CD8-positive, alpha-beta memory T cell (primary cell): Measurements from ENCODE around the gene SHROOM2. TPM values are rescaled to one million over a fixed set of nuclear protein-coding genes. Genes with fewer than 3 reads are reported as not detected.

Experiments
- CTCF ChIA-PET: fragments of 350-600 bp; sonication (Branson Sonifier 250); formaldehyde crosslinking; loops from one replicate; lab custom pipeline; 2021; ENCODE audit warnings: antibody characterized with exemption; lab: Charles Lee
- POLR2A ChIA-PET: fragments of 350-600 bp; sonication (Branson Sonifier 250); formaldehyde crosslinking; loops from one replicate; lab custom pipeline; 2021; ENCODE audit warnings: antibody characterized with exemption; lab: Charles Lee
- DNase-seq, 5 donors: peaks; one replicate each; pipeline versions ENCODE4 v3.0.0 to v3.0.0-alpha.2; 2020 to 2022; ENCODE audit warnings: mixed read lengths in 1 of 5
- H3K27ac ChIP-seq: one replicate; pipeline ENCODE4 v1.7.0; 2013; ENCODE audit warnings: low read depth, mild to moderate bottlenecking, low read length, moderate library complexity
- H3K27me3 ChIP-seq: 2 replicates; pipeline ENCODE4 v1.7.0; 2013; ENCODE audit warnings: low read length, mild to moderate bottlenecking; ENCODE audit not compliant: insufficient read depth, poor library complexity, severe bottlenecking
- H3K36me3 ChIP-seq: 2 replicates; pipeline ENCODE4 v1.7.0; 2013; ENCODE audit warnings: mild to moderate bottlenecking, low read length, moderate library complexity; ENCODE audit not compliant: insufficient read depth
- H3K4me1 ChIP-seq: 2 replicates; pipeline ENCODE4 v1.7.0; 2013; ENCODE audit warnings: mild to moderate bottlenecking, low read length, moderate library complexity; ENCODE audit not compliant: insufficient read depth
- H3K4me3 ChIP-seq: 2 replicates; pipeline ENCODE4 v1.7.0; 2013; ENCODE audit warnings: mild to moderate bottlenecking, low read length
- H3K9me3 ChIP-seq: 2 replicates; pipeline ENCODE4 v1.7.0; 2013; ENCODE audit warnings: mild to moderate bottlenecking, low read length
- H3K27ac Mint-ChIP-seq, 8 donors: one replicate each; pipeline ENCODE4 v1.8.0; 2020 to 2021; ENCODE audit warnings: mixed read lengths in 8 of 8, mild to moderate bottlenecking in 6 of 8, inconsistent platforms in 3 of 8, moderate library complexity in 3 of 8
- H3K27me3 Mint-ChIP-seq, 2 donors: one replicate each; pipeline ENCODE4 v1.8.0; 2020 to 2021; ENCODE audit warnings: mixed read lengths in 2 of 2, mild to moderate bottlenecking in 1 of 2, moderate library complexity in 1 of 2
- H3K36me3 Mint-ChIP-seq, 3 donors: one replicate each; pipeline ENCODE4 v1.8.0; 2020 to 2021; ENCODE audit warnings: mixed read lengths in 3 of 3, inconsistent platforms in 1 of 3, mild to moderate bottlenecking in 1 of 3
- H3K4me1 Mint-ChIP-seq, 3 donors: one replicate each; pipeline ENCODE4 v1.8.0; 2020 to 2021; ENCODE audit warnings: mixed read lengths in 3 of 3, inconsistent platforms in 1 of 3, mild to moderate bottlenecking in 1 of 3
- H3K4me3 Mint-ChIP-seq, 7 donors: one replicate each; pipeline ENCODE4 v1.8.0; 2020 to 2021; ENCODE audit warnings: mixed read lengths in 7 of 7, mild to moderate bottlenecking in 6 of 7, moderate library complexity in 4 of 7, inconsistent platforms in 2 of 7
- H3K9me3 Mint-ChIP-seq, 5 donors: one replicate each; pipeline ENCODE4 v1.8.0; 2020 to 2022; ENCODE audit warnings: mixed read lengths in 5 of 5, mild to moderate bottlenecking in 3 of 5, moderate library complexity in 2 of 5, inconsistent platforms in 1 of 5
- polyA plus RNA-seq: library from polyadenylated mRNA; unstranded; fragments of 300-500 nt; fragmentation: Illumina TruSeq; gene quantifications from one replicate; pipeline ENCODE4 v1.2.3, GENCODE V29; 2021
- total RNA-seq, 2 experiments: library from RNA; stranded (reverse); gene quantifications; one replicate each; pipeline ENCODE4 v1.2.3, GENCODE V29; 2021

Gene SHROOM2
- total and polyA plus RNA-seq, 3 experiments from 2014 or later: not detected

DNA sequence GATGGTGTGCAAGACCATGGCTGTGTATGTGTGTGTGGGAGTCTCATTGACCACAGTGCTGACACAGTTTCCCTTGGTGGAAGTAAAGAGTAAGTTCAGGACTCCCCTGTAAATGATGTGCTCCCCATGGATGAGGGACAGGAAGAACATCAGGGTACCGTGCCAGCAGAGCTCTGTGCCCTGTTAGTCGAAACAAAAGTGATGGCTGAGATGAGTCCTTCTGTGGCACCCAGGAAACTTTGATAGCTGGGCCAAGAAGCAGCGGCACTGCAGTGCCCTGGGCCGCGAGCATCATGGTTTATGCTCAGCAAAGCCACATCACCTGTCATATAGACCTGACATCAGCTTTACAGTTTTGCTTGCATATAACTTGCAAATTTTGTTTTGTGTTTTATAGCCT, 119.5 kb downstream of the SHROOM2 start:
- DNase-seq: no peak
- H3K4me1 Mint-ChIP-seq: no peaks in the 10 kb centered on the region
- no peaks in the 10 kb centered on the region for H3K9me3 Mint-ChIP-seq
- no peak overlapping the region for H3K27ac Mint-ChIP-seq
- peaks cover 10 to 14% of the 10 kb centered on the region in 2 donors for H3K27me3 Mint-ChIP-seq
- CTCF ChIA-PET: no interaction called here
- H3K4me1 ChIP-seq: no peaks in the 10 kb centered on the region
- H3K4me3 Mint-ChIP-seq: no peak overlapping the region
- H3K36me3 Mint-ChIP-seq: no peaks in the 10 kb centered on the region
- H3K36me3 ChIP-seq: no peaks in the 10 kb centered on the region
- H3K9me3 ChIP-seq: no peaks in the 10 kb centered on the region
- no peak overlapping the region for H3K27ac ChIP-seq
- H3K4me3 ChIP-seq: no peak overlapping the region
- POLR2A ChIA-PET: no interaction called here
- H3K27me3 ChIP-seq: no peaks in the 10 kb centered on the region

DNA sequence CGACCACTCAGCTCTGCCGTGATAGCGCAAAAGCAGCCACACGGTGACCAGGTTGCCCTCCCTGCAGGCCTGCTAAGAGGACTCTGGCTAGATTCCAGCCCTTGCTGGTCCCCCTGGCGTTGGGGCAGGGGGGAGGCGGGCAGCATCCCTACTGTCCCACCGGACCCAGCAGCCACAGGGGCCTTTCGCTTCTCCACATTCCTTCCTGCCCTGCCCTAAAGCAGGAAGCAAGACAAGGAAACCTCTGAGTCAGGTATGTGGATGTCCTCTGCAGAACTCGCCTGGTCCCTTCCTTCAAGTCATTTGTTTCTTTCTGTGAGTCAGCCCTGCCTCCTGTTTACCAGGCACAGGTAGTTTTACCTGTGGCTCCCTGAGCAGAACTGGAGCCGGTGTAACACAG, 120.7 kb downstream of the SHROOM2 start:
- H3K4me3 ChIP-seq: no peak overlapping the region
- no peaks in the 10 kb centered on the region for H3K9me3 Mint-ChIP-seq
- H3K27ac Mint-ChIP-seq: no peak overlapping the region

DNA sequence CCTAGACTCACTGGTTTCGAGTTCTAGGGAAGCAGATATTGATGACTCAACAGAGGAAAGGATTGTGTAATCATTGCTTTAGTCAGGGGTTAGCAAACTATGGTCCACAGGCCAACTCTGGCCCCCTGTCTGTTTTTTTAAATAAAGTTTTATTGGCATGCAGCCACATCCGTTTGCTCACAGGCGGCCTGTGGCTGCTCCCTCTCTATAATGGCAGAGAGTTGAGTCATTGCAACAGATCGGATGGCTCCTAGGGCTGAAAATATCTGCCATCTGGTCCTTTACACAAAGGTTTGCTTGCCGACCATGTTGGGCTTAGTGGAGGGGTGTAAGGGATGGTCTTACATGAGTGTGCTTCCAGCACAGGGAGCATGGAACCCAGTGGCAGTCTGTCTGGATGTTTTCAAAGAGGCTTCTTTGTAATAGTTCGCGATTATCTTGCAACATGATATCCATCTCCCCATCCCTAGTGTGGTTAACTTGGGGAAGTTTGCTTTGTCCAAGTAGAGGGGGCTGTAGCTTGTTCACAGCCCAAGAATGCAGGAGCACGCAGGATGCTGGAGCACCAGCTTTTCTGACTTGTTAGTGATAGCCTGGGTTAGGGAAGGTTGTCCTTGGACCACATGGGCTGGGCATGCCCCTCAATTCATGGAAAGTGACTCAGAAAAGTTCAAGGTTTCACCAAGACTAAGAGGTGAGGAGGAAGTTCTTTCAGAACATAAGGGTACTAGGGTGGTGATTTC, 121.6 kb downstream of the SHROOM2 start:
- H3K27me3 ChIP-seq: no peaks in the 10 kb centered on the region
- no peak for DNase-seq
- H3K4me1 ChIP-seq: no peaks in the 10 kb centered on the region
- peaks cover 13 to 15% of the 10 kb centered on the region in 2 donors for H3K27me3 Mint-ChIP-seq
- H3K4me3 Mint-ChIP-seq: no peak overlapping the region
- H3K36me3 ChIP-seq: no peaks in the 10 kb centered on the region
- H3K4me1 Mint-ChIP-seq: no peaks in the 10 kb centered on the region
- ChIA-PET POLR2A (no interaction called here), CTCF (no interaction called here)
- no peak overlapping the region for H3K27ac ChIP-seq
- H3K9me3 ChIP-seq: no peaks in the 10 kb centered on the region
- no peak overlapping the region for H3K27ac Mint-ChIP-seq
- H3K9me3 Mint-ChIP-seq: peaks cover 0 to 2% (median 0%) of the 10 kb centered on the region in 5 donors
- H3K4me3 ChIP-seq: no peak overlapping the region
- no peaks in the 10 kb centered on the region for H3K36me3 Mint-ChIP-seq

More for the DNA sequence above, 120.7 kb downstream of the SHROOM2 start:
- H3K27me3 Mint-ChIP-seq: peaks cover 14 to 15% of the 10 kb centered on the region in 2 donors
- H3K9me3 ChIP-seq: no peaks in the 10 kb centered on the region
- no peak overlapping the region for H3K27ac ChIP-seq
- H3K27me3 ChIP-seq: no peaks in the 10 kb centered on the region
- ChIA-PET POLR2A (no interaction called here), CTCF (no interaction called here)
- no peak overlapping the region for H3K4me3 Mint-ChIP-seq
- DNase-seq: no peak
- no peaks in the 10 kb centered on the region for H3K4me1 ChIP-seq
- no peaks in the 10 kb centered on the region for H3K36me3 Mint-ChIP-seq
- H3K4me1 Mint-ChIP-seq: no peaks in the 10 kb centered on the region
- H3K36me3 ChIP-seq: no peaks in the 10 kb centered on the region

DNA sequence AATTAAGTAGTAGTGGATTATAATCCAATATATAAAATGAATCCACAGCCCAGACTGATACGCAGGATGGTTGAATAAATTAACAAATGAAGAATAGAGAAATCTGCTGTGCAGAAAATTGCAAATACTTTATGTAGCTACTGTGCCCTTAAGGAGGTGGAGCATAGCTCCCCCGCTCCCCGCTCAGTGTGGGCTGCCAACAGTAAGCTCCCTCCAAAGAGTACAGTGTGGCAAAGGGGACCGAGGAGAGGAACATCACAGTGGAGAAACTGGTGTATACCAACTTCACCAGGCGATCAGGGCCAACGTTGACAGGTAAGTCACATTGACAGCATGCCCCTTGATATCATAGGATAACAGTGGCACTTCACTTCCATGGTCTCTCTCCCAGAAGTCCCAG, 123.0 kb downstream of the SHROOM2 start:
- Mint-ChIP-seq H3K36me3 (no peaks in the 10 kb centered on the region), H3K9me3 (peaks cover 0 to 2% (median 0%) of the 10 kb centered on the region in 5 donors), H3K27me3 (peaks cover 14 to 16% of the 10 kb centered on the region in 2 donors), H3K27ac (no peak overlapping the region), H3K4me1 (no peaks in the 10 kb centered on the region), H3K4me3 (no peak overlapping the region)
- Histone ChIP-seq H3K4me3 (no peak overlapping the region), H3K9me3 (no peaks in the 10 kb centered on the region), H3K36me3 (no peaks in the 10 kb centered on the region), H3K27ac (no peak overlapping the region), H3K4me1 (no peaks in the 10 kb centered on the region), H3K27me3 (no peaks in the 10 kb centered on the region)
- ChIA-PET POLR2A (no interaction called here), CTCF (no interaction called here)
- no peak for DNase-seq

DNA sequence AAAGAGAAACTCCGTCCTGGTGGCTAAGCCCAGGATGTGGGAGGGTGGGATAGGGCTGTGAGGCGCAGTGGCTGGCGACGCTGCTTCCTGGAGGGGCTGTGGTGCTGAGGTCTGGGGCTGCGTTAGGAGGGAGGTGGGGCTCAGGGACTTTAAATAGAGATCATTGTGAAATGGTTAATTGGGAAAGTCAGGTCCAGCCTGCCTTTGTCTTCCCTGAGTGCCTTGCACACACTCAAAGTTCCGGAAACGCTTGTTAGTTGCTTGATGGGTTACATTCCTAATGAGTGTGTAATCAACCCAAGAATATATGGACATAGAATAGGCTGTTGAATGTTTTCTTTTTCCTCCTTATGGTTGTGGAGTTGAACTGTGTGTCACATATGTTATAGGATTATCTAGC, 125.3 kb downstream of the SHROOM2 start:
- Histone ChIP-seq H3K27me3 (no peaks in the 10 kb centered on the region), H3K36me3 (no peaks in the 10 kb centered on the region), H3K4me1 (no peaks in the 10 kb centered on the region), H3K27ac (no peak overlapping the region), H3K4me3 (no peak overlapping the region), H3K9me3 (no peaks in the 10 kb centered on the region)
- H3K9me3 Mint-ChIP-seq: peaks cover 0 to 2% (median 0%) of the 10 kb centered on the region in 5 donors
- no peak overlapping the region for H3K27ac Mint-ChIP-seq
- H3K4me1 Mint-ChIP-seq: no peaks in the 10 kb centered on the region
- ChIA-PET CTCF (no interaction called here), POLR2A (no interaction called here)
- H3K36me3 Mint-ChIP-seq: no peaks in the 10 kb centered on the region
- DNase-seq: no peak
- peaks cover 14 to 17% of the 10 kb centered on the region in 2 donors for H3K27me3 Mint-ChIP-seq
- H3K4me3 Mint-ChIP-seq: no peak overlapping the region

DNA sequence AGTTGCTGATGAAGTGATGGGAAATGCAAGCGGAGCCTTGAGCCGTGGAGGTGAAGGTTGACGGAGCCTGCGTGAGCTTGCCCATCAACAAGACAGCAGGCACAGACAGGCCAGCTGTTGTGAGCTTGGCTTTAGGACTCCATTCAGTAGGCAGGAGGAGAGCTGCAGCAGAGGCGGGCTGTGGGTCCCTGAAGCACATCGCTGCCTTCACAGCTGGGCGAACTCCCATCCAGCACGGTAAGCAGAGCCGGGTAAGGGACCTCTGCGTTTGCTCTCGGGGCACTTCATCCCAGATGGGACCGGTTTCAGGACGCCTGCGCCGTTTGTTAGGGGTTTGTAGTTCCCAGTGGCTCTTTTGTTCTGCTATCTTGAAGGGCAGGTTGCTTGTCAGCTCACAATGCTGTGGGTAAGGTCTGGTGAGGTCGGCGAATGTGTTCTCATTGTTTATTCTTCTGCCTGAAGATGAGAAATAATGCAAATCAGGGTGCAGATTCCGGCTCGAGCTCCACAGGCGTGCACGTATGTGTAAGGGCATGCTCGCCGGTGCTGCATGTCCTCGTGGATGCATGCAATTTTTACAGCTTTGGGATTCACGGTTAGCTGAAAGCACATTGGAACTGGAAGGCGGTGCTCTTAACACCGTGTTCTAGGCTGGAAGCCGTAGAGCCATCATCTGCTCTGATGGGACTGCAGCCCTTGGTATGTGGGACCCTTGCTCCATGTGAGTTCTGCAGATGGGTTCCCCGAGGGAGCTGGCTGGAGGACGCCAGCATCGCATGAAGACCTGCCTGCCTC, 126.3 kb downstream of the SHROOM2 start:
- DNase-seq: no peak
- Histone ChIP-seq H3K27me3 (no peaks in the 10 kb centered on the region), H3K9me3 (no peaks in the 10 kb centered on the region), H3K4me1 (no peaks in the 10 kb centered on the region), H3K36me3 (no peaks in the 10 kb centered on the region), H3K4me3 (no peak overlapping the region), H3K27ac (no peak overlapping the region)
- H3K9me3 Mint-ChIP-seq: peaks cover 0 to 2% (median 0%) of the 10 kb centered on the region in 5 donors
- H3K4me3 Mint-ChIP-seq: no peak overlapping the region
- no peak overlapping the region for H3K27ac Mint-ChIP-seq
- peaks cover 14 to 17% of the 10 kb centered on the region in 2 donors for H3K27me3 Mint-ChIP-seq
- no peaks in the 10 kb centered on the region for H3K4me1 Mint-ChIP-seq
- CTCF ChIA-PET: no interaction called here
- POLR2A ChIA-PET: no interaction called here
- no peaks in the 10 kb centered on the region for H3K36me3 Mint-ChIP-seq

DNA sequence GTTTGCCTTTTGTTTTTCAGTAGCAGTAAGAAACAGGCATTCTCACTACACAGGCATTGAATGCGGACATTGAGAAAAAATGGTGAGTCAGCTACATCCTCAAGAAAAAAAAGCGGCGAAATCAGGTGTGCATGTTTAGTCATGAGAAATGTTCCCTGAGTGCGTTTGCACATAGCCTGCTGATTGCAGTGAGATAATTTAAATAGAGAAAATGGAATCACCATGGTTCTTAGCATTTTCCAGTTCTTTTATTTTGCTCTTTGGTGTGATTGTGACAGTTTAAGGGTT, 126.9 kb downstream of the SHROOM2 start:
- Mint-ChIP-seq H3K27me3 (peaks cover 14 to 15% of the 10 kb centered on the region in 2 donors), H3K4me3 (no peak overlapping the region), H3K36me3 (no peaks in the 10 kb centered on the region), H3K9me3 (peaks cover 0 to 2% (median 0%) of the 10 kb centered on the region in 5 donors), H3K4me1 (no peaks in the 10 kb centered on the region), H3K27ac (no peak overlapping the region)
- H3K9me3 ChIP-seq: no peaks in the 10 kb centered on the region
- ChIA-PET CTCF (no interaction called here), POLR2A (no interaction called here)
- no peaks in the 10 kb centered on the region for H3K36me3 ChIP-seq
- no peak overlapping the region for H3K4me3 ChIP-seq
- H3K4me1 ChIP-seq: no peaks in the 10 kb centered on the region
- no peak for DNase-seq
- H3K27ac ChIP-seq: no peak overlapping the region
- H3K27me3 ChIP-seq: no peaks in the 10 kb centered on the region

DNA sequence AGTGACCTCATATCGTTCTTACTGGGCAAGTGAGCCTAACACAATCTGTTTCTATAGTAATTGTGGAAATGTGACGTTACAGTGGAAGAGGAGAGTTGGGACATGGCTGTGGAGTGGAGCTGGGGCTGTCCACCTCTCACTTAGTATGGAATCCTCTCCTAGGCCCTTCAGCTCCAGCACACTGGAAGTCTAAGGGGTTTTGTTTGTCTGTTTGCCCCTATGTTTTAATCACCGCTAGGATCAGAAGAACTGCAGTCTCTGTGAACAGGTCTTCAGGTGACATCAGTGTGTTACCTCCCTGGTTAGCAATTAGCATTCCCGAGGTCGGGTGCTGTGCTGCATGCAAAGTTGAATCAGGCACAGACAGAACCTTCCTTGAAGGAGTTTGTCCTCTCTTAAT, 131.6 kb downstream of the SHROOM2 start:
- POLR2A ChIA-PET: no interaction called here
- CTCF ChIA-PET: no interaction called here
- DNase-seq: no peak

More for the DNA sequence above, 131.6 kb downstream of the SHROOM2 start:
- H3K4me1 ChIP-seq: no peaks in the 10 kb centered on the region
- H3K36me3 Mint-ChIP-seq: no peaks in the 10 kb centered on the region
- no peaks in the 10 kb centered on the region for H3K27me3 ChIP-seq
- peaks cover 2 to 9% of the 10 kb centered on the region in 2 donors for H3K27me3 Mint-ChIP-seq
- no peaks in the 10 kb centered on the region for H3K9me3 ChIP-seq
- no peaks in the 10 kb centered on the region for H3K36me3 ChIP-seq
- H3K4me1 Mint-ChIP-seq: no peaks in the 10 kb centered on the region
- no peak overlapping the region for H3K27ac Mint-ChIP-seq
- H3K9me3 Mint-ChIP-seq: no peaks in the 10 kb centered on the region
- no peak overlapping the region for H3K4me3 Mint-ChIP-seq
- H3K4me3 ChIP-seq: no peak overlapping the region
- H3K27ac ChIP-seq: no peak overlapping the region
